Colonic mucosa (tissue), 4 donors: Measurements from ENCODE around the gene SLC6A8. TPM values are rescaled to one million over a fixed set of nuclear protein-coding genes. Genes with fewer than 3 reads are reported as not detected.
"Not testable (repeated sequence)": the region's sequence is repeated elsewhere in the genome, so short reads cannot be mapped to it uniquely, and the experiment has no call there.

ENCODE experiments used
- DNase-seq: peaks from one replicate; pipeline ENCODE4 v3.0.0-alpha.2; 2020
- H3K27ac ChIP-seq: fragments of 200-600 bp; one replicate; pipeline ENCODE4 v1.8.0; 2021
- H3K27me3 ChIP-seq: fragments of 200-600 bp; one replicate; pipeline ENCODE4 v1.8.0; 2021
- H3K36me3 ChIP-seq: fragments of 200-600 bp; one replicate; pipeline ENCODE4 v1.8.0; 2021
- H3K4me1 ChIP-seq: fragments of 200-600 bp; one replicate; pipeline ENCODE4 v1.8.0; 2021; ENCODE audit warnings: mild to moderate bottlenecking
- H3K4me3 ChIP-seq: fragments of 200-600 bp; one replicate; pipeline ENCODE4 v1.8.0; 2021
- H3K9ac ChIP-seq, 2 donors: one replicate each; pipeline ENCODE4 v1.7.0; 2013; ENCODE audit warnings: control low read depth in 2 of 2, low read depth in 2 of 2, low read length in 2 of 2
- H3K9me3 ChIP-seq: fragments of 200-600 bp; one replicate; pipeline ENCODE4 v1.8.0; 2021
- CTCF ChIP-seq: fragments of 200-600 bp; IDR thresholded peaks from one replicate; pipeline ENCODE4 v1.8.0; 2022; ENCODE audit warnings: antibody characterized with exemption, mild to moderate bottlenecking
- intact Hi-C: fragments of 100-400 bp; cut with DNase I; formaldehyde crosslinking; loops from one replicate; pipeline ENCODE4 v1.14.1; 2022
- total RNA-seq, 2 donors: library from RNA; stranded (reverse); fragmentation: NEBNext Ultra II Directional in 1 of 2; extraction: Animal tissue kit (Norgen Biotek cat#: 25700) in 1 of 2; gene quantifications; one replicate each; pipeline ENCODE4 v1.2.1, GENCODE V29; 2021
- donor health status: healthy.
- donor health status: DM: no; HTN: no; CAD: no.
- donor health status: DM: no; HTN: no; CAD: no.

SLC6A8 gene
- total RNA-seq, 2 donors from 2014 or later = 197 to 435 TPM

- DNase-seq = no peak
- Histone ChIP-seq H3K4me3 (peak overlapping the region; percentile 30), H3K27ac (no peak overlapping the region), H3K9me3 (no peaks in the 10 kb centered on the region), H3K4me1 (no peaks in the 10 kb centered on the region), H3K36me3 (no peaks in the 10 kb centered on the region), H3K9ac (peak overlapping the region in 1 of 2 donors; percentile 35), H3K27me3 (no peaks in the 10 kb centered on the region)
- intact Hi-C loops = no loop called here
- TF ChIP-seq CTCF = no peak
Measured at GRCh38 chrX:153688506-153688905, 780 bp downstream of the SLC6A8 start.

- Histone ChIP-seq H3K36me3 (no peaks in the 10 kb centered on the region), H3K4me3 (peak overlapping the region; percentile 30), H3K4me1 (no peaks in the 10 kb centered on the region), H3K9ac (no peak overlapping the region), H3K27ac (no peak overlapping the region), H3K9me3 (no peaks in the 10 kb centered on the region), H3K27me3 (no peaks in the 10 kb centered on the region)
- no peak for DNase-seq
- no peak for TF ChIP-seq CTCF
- intact Hi-C loops = no loop called here
Measured at GRCh38 chrX:153688911-153689590, 1.3 kb downstream of the SLC6A8 start.

GRCh38 chrX:153689654-153690465 is 2.1 kb downstream of the SLC6A8 start:
- Histone ChIP-seq H3K9ac (no peak overlapping the region), H3K27me3 (no peaks in the 10 kb centered on the region), H3K9me3 (no peaks in the 10 kb centered on the region), H3K4me3 (peak overlapping the region; percentile 30), H3K4me1 (no peaks in the 10 kb centered on the region), H3K27ac (no peak overlapping the region), H3K36me3 (no peaks in the 10 kb centered on the region)
- intact Hi-C loops = no loop called here
- no peak for DNase-seq
- TF ChIP-seq CTCF = no peak

GRCh38 chrX:153690466-153690865 is 2.7 kb downstream of the SLC6A8 start:
- intact Hi-C loops = no loop called here
- no peak overlapping the region for H3K9ac ChIP-seq
- H3K27me3 ChIP-seq = no peaks in the 10 kb centered on the region
- no peaks in the 10 kb centered on the region for H3K9me3 ChIP-seq
- no peaks in the 10 kb centered on the region for H3K36me3 ChIP-seq
- H3K27ac ChIP-seq = no peak overlapping the region
- H3K4me3 ChIP-seq = no peak overlapping the region
- no peak for TF ChIP-seq CTCF
- no peaks in the 10 kb centered on the region for H3K4me1 ChIP-seq
- no peak for DNase-seq

GRCh38 chrX:153691032-153691827 is 3.5 kb downstream of the SLC6A8 start:
- H3K4me3 ChIP-seq, H3K36me3 ChIP-seq, H3K4me1 ChIP-seq, H3K9me3 ChIP-seq, H3K9ac ChIP-seq, H3K27ac ChIP-seq, intact Hi-C loops, DNase-seq, H3K27me3 ChIP-seq: not testable (repeated sequence)
